SK-N-MC (cell line): ENCODE measurements around the gene EGFL8.

Experiments
- EZH2 ChIP-seq: fragments of 200-600 bp; sonication (generic); IDR thresholded peaks from one replicate; pipeline ENCODE4 v1.6.1; 2017; ENCODE audit warnings: antibody characterized with exemption
- POLR2AphosphoS5 ChIP-seq: IDR thresholded peaks from 2 replicates; pipeline ENCODE4 v1.6.1; 2012; ENCODE audit warnings: mild to moderate bottlenecking, low read depth, low read length, borderline replicate concordance

DNA sequence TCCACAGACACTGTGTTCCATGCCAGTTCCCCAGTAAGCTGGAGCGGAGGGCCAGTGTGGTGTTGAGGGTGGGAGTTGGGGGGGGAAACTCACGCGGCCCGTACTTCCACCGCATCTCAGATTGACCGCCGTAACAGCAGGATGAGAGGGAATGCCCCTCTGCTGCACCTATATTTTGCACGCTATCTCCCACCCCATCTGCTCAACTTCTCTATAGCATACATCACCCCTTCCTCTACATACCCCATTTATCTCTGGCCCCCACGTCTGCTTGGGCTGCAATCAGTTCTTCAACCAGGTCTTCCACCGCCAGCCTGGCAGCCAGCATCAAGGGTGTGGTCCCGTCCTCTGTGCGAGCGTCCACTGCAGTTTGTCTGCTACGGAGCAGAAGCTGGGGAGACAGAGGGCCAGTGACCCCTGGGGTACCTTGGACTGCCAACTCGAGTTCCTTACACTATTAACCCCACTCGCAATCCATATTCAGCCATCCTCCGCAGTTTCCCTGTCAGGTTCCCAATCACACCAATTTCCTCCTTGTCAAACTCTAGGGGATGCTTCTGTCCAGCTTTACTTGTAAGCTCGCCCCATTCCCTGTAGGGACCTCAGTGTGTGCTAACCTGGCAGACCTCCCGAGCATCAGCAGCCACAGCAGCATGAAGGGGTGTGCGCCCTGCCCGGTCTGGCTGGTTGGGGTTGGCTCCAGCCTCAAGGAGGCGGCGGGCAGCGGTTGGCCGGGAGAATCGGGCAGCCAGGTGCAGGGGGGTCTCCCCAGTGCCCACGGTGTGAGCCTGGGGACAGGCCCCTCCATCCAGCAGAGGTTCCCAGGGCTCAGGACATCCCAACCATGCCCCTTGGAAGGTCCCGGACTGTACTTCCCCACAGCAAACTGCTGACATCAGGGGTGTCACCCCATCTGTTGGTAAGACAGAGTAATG, 32.6 kb downstream of the EGFL8 start:
- TF ChIP-seq POLR2AphosphoS5 (no peak), EZH2 (no peak)
